ENCODE data around the gene HSFY1. TPM values are rescaled to one million over a fixed set of nuclear protein-coding genes. Genes with fewer than 3 reads are reported as not detected.

Gene HSFY1, protein sequence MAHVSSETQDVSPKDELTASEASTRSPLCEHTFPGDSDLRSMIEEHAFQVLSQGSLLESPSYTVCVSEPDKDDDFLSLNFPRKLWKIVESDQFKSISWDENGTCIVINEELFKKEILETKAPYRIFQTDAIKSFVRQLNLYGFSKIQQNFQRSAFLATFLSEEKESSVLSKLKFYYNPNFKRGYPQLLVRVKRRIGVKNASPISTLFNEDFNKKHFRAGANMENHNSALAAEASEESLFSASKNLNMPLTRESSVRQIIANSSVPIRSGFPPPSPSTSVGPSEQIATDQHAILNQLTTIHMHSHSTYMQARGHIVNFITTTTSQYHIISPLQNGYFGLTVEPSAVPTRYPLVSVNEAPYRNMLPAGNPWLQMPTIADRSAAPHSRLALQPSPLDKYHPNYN
- total RNA-seq (2022; extraction: Qiagen RNA extraction; ENCODE audit: low read depth): not detected in 5 replicates

DNA sequence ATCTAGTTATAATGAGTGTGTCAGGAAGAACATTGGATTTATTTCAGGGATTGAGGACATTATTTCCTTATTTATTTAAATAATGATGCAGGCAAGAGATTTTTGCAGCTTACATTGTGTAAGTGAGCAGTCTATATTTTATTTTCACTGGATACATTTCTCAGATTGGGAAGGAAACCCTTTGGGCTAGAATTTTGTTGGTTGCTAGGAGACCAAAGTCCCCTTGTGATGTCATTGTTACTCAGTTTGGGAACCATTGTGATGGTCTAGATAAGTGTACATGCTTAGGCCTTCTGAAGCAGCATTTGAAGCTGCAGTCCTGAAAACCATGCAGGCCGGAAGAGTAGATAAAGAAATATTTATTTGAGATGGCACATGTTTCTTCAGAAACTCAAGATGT, at the start of gene HSFY1:
HSFY1 (plus strand) TSS at position 301 of the 400 bp plus-strand sequence; CDS start at position 369, 68 bp downstream.

Other genes starting within 250 kb of the HSFY1 start
- not detected in 5 replicates for gene HSFY2, start 227.0 kb downstream of the HSFY1 start, total RNA-seq (2022; extraction: Qiagen RNA extraction; ENCODE audit: low read depth)